Endometrial microvascular endothelial cells (primary cell): ENCODE results near the gene HSPG2. TPM values are rescaled to one million over a fixed set of nuclear protein-coding genes. Genes with fewer than 3 reads are reported as not detected.

Experiments used
- in situ Hi-C: cut with HindIII; loops from 2 replicates; pipeline ENCODE4 v1.10.0; 2017; ENCODE audit warnings: low sequenced_read_pairs, low pct_unique_long_range_greater_than_20kb; ENCODE audit errors: inconsistent ontology term
- total RNA-seq: library from RNA; depleted of rRNA; stranded (reverse); fragments of >200 nt; gene quantifications from one replicate; pipeline ENCODE4 v1.2.3, GENCODE V29; 2015; ENCODE audit errors: inconsistent ontology term

HSPG2 gene
- total RNA-seq, 1 donor from 2014 or later = 464 TPM

GRCh38 chr1:21874778-21875547 lies 62.1 kb downstream of the HSPG2 start:
- in situ Hi-C loops = no loop called here

GRCh38 chr1:21874328-21874727 lies 62.8 kb downstream of the HSPG2 start:
- in situ Hi-C loops = no loop called here

- in situ Hi-C loops = no loop called here
These were observed 63.3 kb downstream of the HSPG2 start for GRCh38 chr1:21873761-21874160.

GRCh38 chr1:21873174-21873573 lies 63.9 kb downstream of the HSPG2 start:
- in situ Hi-C loops = no loop called here

GRCh38 chr1:21872445-21873079 lies 64.5 kb downstream of the HSPG2 start:
- in situ Hi-C loops = no loop called here

- in situ Hi-C loops = no loop called here
These were observed 65.2 kb downstream of the HSPG2 start for GRCh38 chr1:21871943-21872342.

- in situ Hi-C loops = no loop called here
These were observed 66.5 kb downstream of the HSPG2 start for GRCh38 chr1:21870611-21871010.

- in situ Hi-C loops = no loop called here
These were observed 67.4 kb downstream of the HSPG2 start for GRCh38 chr1:21869620-21870121.

- in situ Hi-C loops = no loop called here
These were observed 68.1 kb downstream of the HSPG2 start for GRCh38 chr1:21868941-21869454.

GRCh38 chr1:21868482-21868881 lies 68.6 kb downstream of the HSPG2 start:
- in situ Hi-C loops = no loop called here

GRCh38 chr1:21867451-21867996 lies 69.6 kb downstream of the HSPG2 start:
- in situ Hi-C loops = no loop called here

GRCh38 chr1:21866707-21867043 lies 70.4 kb downstream of the HSPG2 start:
- in situ Hi-C loops = no loop called here

GRCh38 chr1:21865943-21866706 lies 71.0 kb downstream of the HSPG2 start:
- in situ Hi-C loops = no loop called here

- in situ Hi-C loops = no loop called here
These were observed 71.5 kb downstream of the HSPG2 start for GRCh38 chr1:21865609-21865942.

- in situ Hi-C loops = no loop called here
These were observed 72.4 kb downstream of the HSPG2 start for GRCh38 chr1:21864730-21865129.

GRCh38 chr1:21863981-21864380 lies 73.1 kb downstream of the HSPG2 start:
- in situ Hi-C loops = no loop called here

- in situ Hi-C loops = no loop called here
These were observed 75.3 kb downstream of the HSPG2 start for GRCh38 chr1:21861602-21862429.

- in situ Hi-C loops = no loop called here
These were observed 76.1 kb downstream of the HSPG2 start for GRCh38 chr1:21860971-21861370.
